ENCODE measurements around the gene PLSCR1.

Gene PLSCR1

DNA sequence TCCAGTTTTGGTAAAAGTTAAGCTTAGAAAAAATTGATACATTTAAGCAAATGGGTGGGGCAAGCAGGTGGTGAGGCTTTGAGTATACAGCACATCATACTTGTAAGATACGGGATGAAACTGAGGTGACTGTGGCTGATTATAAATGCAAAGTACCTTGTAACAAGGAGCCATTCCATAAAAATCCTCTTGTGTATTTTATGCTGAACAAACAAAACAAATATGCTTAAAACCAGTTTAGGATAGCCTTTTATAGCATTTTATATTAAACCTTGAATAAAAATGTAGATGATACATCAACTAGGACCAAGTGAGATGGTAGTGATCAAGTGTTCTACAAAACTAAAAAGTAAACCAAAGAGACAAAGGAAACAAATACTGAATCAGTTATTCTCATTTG, 3.4 kb downstream of the PLSCR1 start:
- TF ChIP-seq, protein P1, sequence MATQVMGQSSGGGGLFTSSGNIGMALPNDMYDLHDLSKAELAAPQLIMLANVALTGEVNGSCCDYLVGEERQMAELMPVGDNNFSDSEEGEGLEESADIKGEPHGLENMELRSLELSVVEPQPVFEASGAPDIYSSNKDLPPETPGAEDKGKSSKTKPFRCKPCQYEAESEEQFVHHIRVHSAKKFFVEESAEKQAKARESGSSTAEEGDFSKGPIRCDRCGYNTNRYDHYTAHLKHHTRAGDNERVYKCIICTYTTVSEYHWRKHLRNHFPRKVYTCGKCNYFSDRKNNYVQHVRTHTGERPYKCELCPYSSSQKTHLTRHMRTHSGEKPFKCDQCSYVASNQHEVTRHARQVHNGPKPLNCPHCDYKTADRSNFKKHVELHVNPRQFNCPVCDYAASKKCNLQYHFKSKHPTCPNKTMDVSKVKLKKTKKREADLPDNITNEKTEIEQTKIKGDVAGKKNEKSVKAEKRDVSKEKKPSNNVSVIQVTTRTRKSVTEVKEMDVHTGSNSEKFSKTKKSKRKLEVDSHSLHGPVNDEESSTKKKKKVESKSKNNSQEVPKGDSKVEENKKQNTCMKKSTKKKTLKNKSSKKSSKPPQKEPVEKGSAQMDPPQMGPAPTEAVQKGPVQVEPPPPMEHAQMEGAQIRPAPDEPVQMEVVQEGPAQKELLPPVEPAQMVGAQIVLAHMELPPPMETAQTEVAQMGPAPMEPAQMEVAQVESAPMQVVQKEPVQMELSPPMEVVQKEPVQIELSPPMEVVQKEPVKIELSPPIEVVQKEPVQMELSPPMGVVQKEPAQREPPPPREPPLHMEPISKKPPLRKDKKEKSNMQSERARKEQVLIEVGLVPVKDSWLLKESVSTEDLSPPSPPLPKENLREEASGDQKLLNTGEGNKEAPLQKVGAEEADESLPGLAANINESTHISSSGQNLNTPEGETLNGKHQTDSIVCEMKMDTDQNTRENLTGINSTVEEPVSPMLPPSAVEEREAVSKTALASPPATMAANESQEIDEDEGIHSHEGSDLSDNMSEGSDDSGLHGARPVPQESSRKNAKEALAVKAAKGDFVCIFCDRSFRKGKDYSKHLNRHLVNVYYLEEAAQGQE (IDR thresholded peaks at IDR 0.05; ENCODE audit: insufficient replicate concordance, low read depth), result no peak
- TF ChIP-seq, protein P2, sequence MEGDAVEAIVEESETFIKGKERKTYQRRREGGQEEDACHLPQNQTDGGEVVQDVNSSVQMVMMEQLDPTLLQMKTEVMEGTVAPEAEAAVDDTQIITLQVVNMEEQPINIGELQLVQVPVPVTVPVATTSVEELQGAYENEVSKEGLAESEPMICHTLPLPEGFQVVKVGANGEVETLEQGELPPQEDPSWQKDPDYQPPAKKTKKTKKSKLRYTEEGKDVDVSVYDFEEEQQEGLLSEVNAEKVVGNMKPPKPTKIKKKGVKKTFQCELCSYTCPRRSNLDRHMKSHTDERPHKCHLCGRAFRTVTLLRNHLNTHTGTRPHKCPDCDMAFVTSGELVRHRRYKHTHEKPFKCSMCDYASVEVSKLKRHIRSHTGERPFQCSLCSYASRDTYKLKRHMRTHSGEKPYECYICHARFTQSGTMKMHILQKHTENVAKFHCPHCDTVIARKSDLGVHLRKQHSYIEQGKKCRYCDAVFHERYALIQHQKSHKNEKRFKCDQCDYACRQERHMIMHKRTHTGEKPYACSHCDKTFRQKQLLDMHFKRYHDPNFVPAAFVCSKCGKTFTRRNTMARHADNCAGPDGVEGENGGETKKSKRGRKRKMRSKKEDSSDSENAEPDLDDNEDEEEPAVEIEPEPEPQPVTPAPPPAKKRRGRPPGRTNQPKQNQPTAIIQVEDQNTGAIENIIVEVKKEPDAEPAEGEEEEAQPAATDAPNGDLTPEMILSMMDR (IDR thresholded peaks at IDR 0.05; ENCODE audit: insufficient read depth, low read length), result no peak
- TF ChIP-seq SPI1 (IDR thresholded peaks at IDR 0.05; ENCODE audit: borderline replicate concordance, low read depth) (no peak), GABPA (IDR thresholded peaks at IDR 0.05; ENCODE audit: low read depth) (no peak), POLR2AphosphoS5 (IDR thresholded peaks at IDR 0.05; ENCODE audit: low read depth) (no peak)
- H3K27ac ChIP-seq (replicated peaks), result no peak overlapping the region; the same call in 1 of the 2 replicates
- no peak overlapping the region for H3K4me3 ChIP-seq (replicated peaks; ENCODE audit: insufficient read depth, low read length)
- H3K27me3 ChIP-seq (ENCODE audit: insufficient read depth, poor library complexity, severe bottlenecking), result no peaks in the 10 kb centered on the region
- DNase-seq (ENCODE audit: low read depth in 1 of 2, low spot score in 1 of 2), result no peak

GRCh38 chr3:146540236-146540635, 4.2 kb downstream of the PLSCR1 start:
- TF ChIP-seq GABPA (IDR thresholded peaks at IDR 0.05; ENCODE audit: low read depth) (no peak), SPI1 (IDR thresholded peaks at IDR 0.05; ENCODE audit: borderline replicate concordance, low read depth) (no peak)
- Histone ChIP-seq H3K27me3 (ENCODE audit: insufficient read depth, poor library complexity, severe bottlenecking) (no peaks in the 10 kb centered on the region), H3K4me3 (replicated peaks; ENCODE audit: insufficient read depth, low read length) (no peak overlapping the region), H3K27ac (replicated peaks) (no peak overlapping the region)
- DNase-seq (ENCODE audit: low read depth in 1 of 2, low spot score in 1 of 2), result no peak

GRCh38 chr3:146539315-146539714, 5.1 kb downstream of the PLSCR1 start:
- no peak overlapping the region for H3K27ac ChIP-seq (replicated peaks)
- TF ChIP-seq, protein P2 (IDR thresholded peaks at IDR 0.05; ENCODE audit: insufficient read depth, low read length), result no peak
- no peak for TF ChIP-seq GABPA (IDR thresholded peaks at IDR 0.05; ENCODE audit: low read depth)

GRCh38 chr3:146537603-146538002, 6.8 kb downstream of the PLSCR1 start:
- Histone ChIP-seq H3K27ac (replicated peaks) (no peak overlapping the region), H3K4me3 (replicated peaks; ENCODE audit: insufficient read depth, low read length) (no peak overlapping the region), H3K27me3 (ENCODE audit: insufficient read depth, poor library complexity, severe bottlenecking) (no peaks in the 10 kb centered on the region)
- TF ChIP-seq GABPA (IDR thresholded peaks at IDR 0.05; ENCODE audit: low read depth) (no peak), SPI1 (IDR thresholded peaks at IDR 0.05; ENCODE audit: borderline replicate concordance, low read depth) (no peak)
- TF ChIP-seq, protein P2 (IDR thresholded peaks at IDR 0.05; ENCODE audit: insufficient read depth, low read length), result no peak
- TF ChIP-seq, protein P1 (IDR thresholded peaks at IDR 0.05; ENCODE audit: insufficient replicate concordance, low read depth), result no peak
- no peak for DNase-seq (ENCODE audit: low read depth in 1 of 2, low spot score in 1 of 2)

More at GRCh38 chr3:146539315-146539714, 5.1 kb downstream of the PLSCR1 start:
- Histone ChIP-seq H3K27me3 (ENCODE audit: insufficient read depth, poor library complexity, severe bottlenecking) (no peaks in the 10 kb centered on the region), H3K4me3 (replicated peaks; ENCODE audit: insufficient read depth, low read length) (no peak overlapping the region)
- no peak for DNase-seq (ENCODE audit: low read depth in 1 of 2, low spot score in 1 of 2)

Data from HL-60 (cell line).